Common myeloid progenitor, CD34-positive (primary cell): ENCODE data around the gene ACIN1.

Source experiments
- CTCF ChIA-PET: fragments of 350-600 bp; sonication (Branson Sonifier 250); formaldehyde crosslinking; loops from one replicate; lab custom pipeline; 2021; ENCODE audit warnings: antibody characterized with exemption; lab: Charles Lee
- POLR2A ChIA-PET: fragments of 350-600 bp; sonication (Branson Sonifier 250); formaldehyde crosslinking; loops from one replicate; lab custom pipeline; 2021; ENCODE audit warnings: antibody characterized with exemption; lab: Charles Lee
- DNase-seq, 3 donors: peaks; one replicate each; pipeline versions ENCODE4 v3.0.0 to v3.0.0-alpha.2; 2013
- H3K27ac ChIP-seq, 2 experiments: 1 replicate in 1 of 2; 2 replicates in 1 of 2; pipeline ENCODE4 v1.7.0; 2013; ENCODE audit warnings: inconsistent platforms in 2 of 2, low read length in 2 of 2, mild to moderate bottlenecking in 2 of 2, low read depth in 1 of 2, moderate library complexity in 1 of 2; ENCODE audit not compliant: severe bottlenecking in 2 of 2, insufficient read depth in 1 of 2, poor library complexity in 1 of 2
- H3K27me3 ChIP-seq, 5 experiments: replicated peaks in 2 of 5; 1 replicate in 3 of 5; 2 replicates in 2 of 5; pipeline versions ENCODE4 v1.6.1 to v1.7.0; 2013; ENCODE audit warnings: low read length in 4 of 5, mild to moderate bottlenecking in 2 of 5, moderate library complexity in 2 of 5, inconsistent platforms in 1 of 5; ENCODE audit not compliant: insufficient read depth in 5 of 5, control insufficient read depth in 4 of 5
- H3K36me3 ChIP-seq, 4 experiments: 1 replicate in 2 of 4; 2 replicates in 2 of 4; pipeline versions ENCODE4 v1.6.1 to v1.7.0; 2013; ENCODE audit warnings: low read length in 3 of 4, control low read depth in 1 of 4, mild to moderate bottlenecking in 1 of 4; ENCODE audit not compliant: control insufficient read depth in 4 of 4, insufficient read depth in 4 of 4
- H3K4me1 ChIP-seq, 4 experiments: 1 replicate in 3 of 4; 2 replicates in 1 of 4; pipeline versions ENCODE4 v1.6.1 to v1.7.1; 2013; ENCODE audit warnings: low read length in 3 of 4, mild to moderate bottlenecking in 3 of 4, control low read depth in 1 of 4, inconsistent platforms in 1 of 4, moderate library complexity in 1 of 4; ENCODE audit not compliant: control insufficient read depth in 4 of 4, insufficient read depth in 4 of 4; ENCODE audit errors: control extremely low read depth in 1 of 4
- H3K4me3 ChIP-seq, 7 experiments: 1 replicate in 4 of 7; 2 replicates in 3 of 7; pipeline versions ENCODE4 v1.5.1 to v1.7.0; 2013; ENCODE audit warnings: mild to moderate bottlenecking in 7 of 7, low read length in 6 of 7, moderate library complexity in 6 of 7, inconsistent platforms in 2 of 7, low read depth in 2 of 7, control low read depth in 1 of 7; ENCODE audit not compliant: insufficient read depth in 4 of 7, control insufficient read depth in 1 of 7; ENCODE audit errors: extremely low read depth in 1 of 7
- H3K9me3 ChIP-seq, 5 experiments: 1 replicate in 4 of 5; 2 replicates in 1 of 5; pipeline versions ENCODE4 v1.6.1 to v1.7.1; 2013; ENCODE audit warnings: low read length in 4 of 5, mild to moderate bottlenecking in 2 of 5, inconsistent platforms in 1 of 5, low read depth in 1 of 5, moderate library complexity in 1 of 5; ENCODE audit not compliant: control insufficient read depth in 4 of 5, insufficient read depth in 2 of 5; ENCODE audit errors: control extremely low read depth in 1 of 5
- WGBS: methylation state at CpG from one replicate; pipeline ENCODE4 v1.1.5; 2013; ENCODE audit not compliant: insufficient coverage; 5-methylcytosine and 5-hydroxymethylcytosine counted together

Gene ACIN1

DNA sequence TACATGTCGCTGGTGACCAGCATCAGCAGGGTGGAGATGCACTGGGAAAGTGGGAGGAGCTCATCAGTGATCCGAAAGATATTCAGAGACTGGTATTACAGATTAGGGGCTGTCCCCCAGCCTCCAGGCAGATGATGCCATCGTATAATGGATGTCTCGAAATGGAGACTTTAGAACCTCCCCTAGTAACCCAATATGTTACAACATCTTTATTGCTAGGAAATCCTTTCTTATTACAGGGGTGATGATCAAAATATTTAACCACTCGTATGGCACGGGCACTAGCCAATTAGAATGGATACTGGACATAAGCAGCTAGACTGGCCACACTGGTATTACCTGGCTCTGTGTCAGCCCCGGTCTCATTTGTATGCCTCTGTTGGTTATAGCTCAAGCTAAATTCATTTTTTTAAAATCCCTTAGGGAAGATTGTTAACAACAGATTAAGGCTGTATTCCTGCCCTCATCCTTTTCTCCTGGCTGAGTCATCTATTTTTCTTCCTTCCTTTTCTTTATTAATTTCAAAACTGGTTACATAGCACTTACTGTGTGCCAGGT, 34.9 kb upstream of the ACIN1 start:
- peaks cover 0 to 5% (median 2%) of the 10 kb centered on the region in 4 experiments for H3K4me1 ChIP-seq
- H3K4me3 ChIP-seq: no peak overlapping the region
- H3K27ac ChIP-seq: no peak overlapping the region
- no peaks in the 10 kb centered on the region for H3K27me3 ChIP-seq
- no peaks in the 10 kb centered on the region for H3K36me3 ChIP-seq
- no peak for DNase-seq
- ChIA-PET POLR2A (no interaction called here), CTCF (interaction anchor here (0.5 to 16.7 kb wide), 7 partner anchors 9 to 50 kb away, joined by 3 to 462 read pairs (median 4); partner anchors contain the start of gene SLC7A8)
- H3K9me3 ChIP-seq: no peaks in the 10 kb centered on the region
- WGBS: 100% methylated on average over 2 of the region's 7 CpGs

- 100% methylated on average over 4 of the region's 7 CpGs for WGBS
- Histone ChIP-seq H3K27ac (no peak overlapping the region), H3K36me3 (no peaks in the 10 kb centered on the region), H3K9me3 (no peaks in the 10 kb centered on the region), H3K27me3 (no peaks in the 10 kb centered on the region), H3K4me1 (peaks cover 0 to 5% (median 2%) of the 10 kb centered on the region in 4 experiments), H3K4me3 (no peak overlapping the region)
- DNase-seq: no peak
- POLR2A ChIA-PET: no interaction called here
- CTCF ChIA-PET: interaction anchor here (0.7 to 16.7 kb wide), 7 partner anchors 8 to 51 kb away, joined by 3 to 462 read pairs (median 4); partner anchors contain the start of gene SLC7A8
These were observed 34.2 kb upstream of the ACIN1 start for GRCh38 chr14:23128969-23129758.

DNA sequence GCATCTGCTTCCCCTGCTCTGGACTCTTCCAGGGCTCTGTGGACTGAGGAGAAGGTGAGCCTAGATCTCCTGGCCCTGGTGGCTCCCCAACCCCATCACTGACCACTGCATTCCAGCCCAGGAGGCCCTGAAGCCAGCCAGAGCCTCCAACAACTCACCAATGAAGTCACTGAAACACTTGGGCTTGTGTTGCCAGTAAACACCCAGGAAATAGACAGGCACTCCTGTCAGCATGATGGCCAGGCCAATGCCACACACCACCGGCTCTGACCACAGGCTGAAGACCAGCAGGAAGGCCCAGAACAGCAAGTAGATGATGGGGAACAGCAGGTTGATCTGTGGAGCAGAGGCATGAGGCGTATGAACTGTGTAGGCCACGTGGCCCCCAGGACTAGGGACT, 32.9 kb upstream of the ACIN1 start:
- H3K9me3 ChIP-seq: no peaks in the 10 kb centered on the region
- peaks cover 0 to 5% (median 2%) of the 10 kb centered on the region in 4 experiments for H3K4me1 ChIP-seq
- ChIA-PET CTCF (interaction anchor here (16.7 kb wide), 1 partner anchor 52 kb away, joined by 462 read pairs; the partner anchor contains the start of gene SLC7A8), POLR2A (no interaction called here)
- no peak for DNase-seq
- no peak overlapping the region for H3K4me3 ChIP-seq
- WGBS: 80% methylated on average over 1 of the region's 3 CpGs
- no peaks in the 10 kb centered on the region for H3K36me3 ChIP-seq
- H3K27me3 ChIP-seq: no peaks in the 10 kb centered on the region
- no peak overlapping the region for H3K27ac ChIP-seq

GRCh38 chr14:23126548-23127278, 31.8 kb upstream of the ACIN1 start:
- H3K9me3 ChIP-seq: no peaks in the 10 kb centered on the region
- no peaks in the 10 kb centered on the region for H3K27me3 ChIP-seq
- H3K4me1 ChIP-seq: peaks cover 0 to 5% (median 2%) of the 10 kb centered on the region in 4 experiments
- no peak overlapping the region for H3K4me3 ChIP-seq
- DNase-seq: no peak
- CTCF ChIA-PET: interaction anchor here (16.7 kb wide), 1 partner anchor 53 kb away, joined by 462 read pairs; the partner anchor contains the start of gene SLC7A8
- no peak overlapping the region for H3K27ac ChIP-seq
- no peaks in the 10 kb centered on the region for H3K36me3 ChIP-seq
- 100% methylated on average over 1 of the region's 8 CpGs for WGBS
- POLR2A ChIA-PET: no interaction called here

- DNase-seq: no peak
- Histone ChIP-seq H3K27ac (no peak overlapping the region), H3K9me3 (no peaks in the 10 kb centered on the region), H3K36me3 (no peaks in the 10 kb centered on the region), H3K27me3 (no peaks in the 10 kb centered on the region), H3K4me3 (no peak overlapping the region), H3K4me1 (peaks cover 0 to 11% (median 4%) of the 10 kb centered on the region in 4 experiments)
- WGBS: 96% methylated on average over 6 of the region's 9 CpGs
- ChIA-PET CTCF (interaction anchor here (16.7 kb wide), 1 partner anchor 54 kb away, joined by 462 read pairs; the partner anchor contains the start of gene SLC7A8), POLR2A (no interaction called here)
These were observed 31.1 kb upstream of the ACIN1 start for GRCh38 chr14:23125933-23126524.

DNA sequence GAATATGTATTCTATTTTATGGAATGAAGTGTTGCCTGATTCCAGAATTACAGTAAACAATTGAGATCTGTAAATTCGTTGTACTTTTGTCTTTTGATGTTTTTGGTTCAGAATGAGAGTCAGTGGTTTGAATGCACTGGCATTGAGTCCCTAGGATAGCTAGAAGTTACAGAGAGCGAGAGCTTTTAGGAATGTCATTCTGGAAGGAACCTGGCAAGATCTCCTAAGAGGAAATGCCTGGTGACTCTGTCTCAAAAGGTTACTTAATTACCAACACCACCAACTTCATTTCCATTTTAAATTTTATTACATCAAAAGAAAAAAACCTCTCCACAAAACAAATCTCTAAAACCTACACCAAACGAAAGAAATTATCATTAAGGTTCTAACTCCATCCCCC, 30.1 kb upstream of the ACIN1 start:
- no peak overlapping the region for H3K27ac ChIP-seq
- H3K4me1 ChIP-seq: peaks cover 2 to 19% (median 14%) of the 10 kb centered on the region in 4 experiments
- H3K27me3 ChIP-seq: no peaks in the 10 kb centered on the region
- WGBS: 100% methylated on average over 1 of the region's 3 CpGs
- DNase-seq: no peak
- no peaks in the 10 kb centered on the region for H3K36me3 ChIP-seq
- H3K9me3 ChIP-seq: no peaks in the 10 kb centered on the region
- CTCF ChIA-PET: interaction anchor here (1.2 to 16.7 kb wide), 3 partner anchors 39 to 55 kb away, joined by 3 to 462 read pairs (median 4); partner anchors contain the start of gene SLC7A8
- POLR2A ChIA-PET: no interaction called here
- no peak overlapping the region for H3K4me3 ChIP-seq
